Esophagus squamous epithelium (tissue), 4 donors: ENCODE results near the gene LRP1B.

Source experiments
- POLR2A ChIP-seq, 4 donors: fragments of 450-650 bp; IDR thresholded peaks; one replicate each; pipeline ENCODE4 v1.6.1; 2017; ENCODE audit warnings: antibody characterized with exemption in 4 of 4, mild to moderate bottlenecking in 4 of 4, moderate library complexity in 3 of 4
- TF ChIP-seq, protein P1 (sequence below), 6 experiments: fragments of 450-650 bp in 4 of 6; fragments of 200-600 bp in 2 of 6; sonication (generic) in 2 of 6; IDR thresholded peaks; one replicate each; pipeline ENCODE4 v1.5.1; 2016 to 2019; ENCODE audit warnings: antibody characterized with exemption in 6 of 6, mild to moderate bottlenecking in 4 of 6, moderate library complexity in 4 of 6

DNA sequence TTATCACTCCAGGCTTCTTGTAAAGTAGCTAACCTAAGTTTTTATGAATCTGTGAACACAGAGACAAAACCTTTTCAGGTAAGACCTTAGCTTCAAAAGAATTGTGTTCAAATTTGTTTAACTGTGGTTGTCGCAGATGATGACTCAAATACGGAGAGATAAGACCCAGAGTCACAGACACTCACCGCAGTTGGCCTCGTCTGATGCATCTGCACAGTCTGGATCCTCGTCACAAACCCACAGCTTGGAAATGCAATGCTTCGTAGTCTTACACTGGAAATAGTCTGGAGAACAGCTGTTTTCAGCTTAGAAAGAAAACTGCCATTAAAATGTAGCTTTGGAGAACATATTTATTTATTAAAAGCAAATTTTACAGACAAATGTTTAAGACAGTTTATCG lies 1688.5 kb downstream of the LRP1B start:
- TF ChIP-seq, protein P1, sequence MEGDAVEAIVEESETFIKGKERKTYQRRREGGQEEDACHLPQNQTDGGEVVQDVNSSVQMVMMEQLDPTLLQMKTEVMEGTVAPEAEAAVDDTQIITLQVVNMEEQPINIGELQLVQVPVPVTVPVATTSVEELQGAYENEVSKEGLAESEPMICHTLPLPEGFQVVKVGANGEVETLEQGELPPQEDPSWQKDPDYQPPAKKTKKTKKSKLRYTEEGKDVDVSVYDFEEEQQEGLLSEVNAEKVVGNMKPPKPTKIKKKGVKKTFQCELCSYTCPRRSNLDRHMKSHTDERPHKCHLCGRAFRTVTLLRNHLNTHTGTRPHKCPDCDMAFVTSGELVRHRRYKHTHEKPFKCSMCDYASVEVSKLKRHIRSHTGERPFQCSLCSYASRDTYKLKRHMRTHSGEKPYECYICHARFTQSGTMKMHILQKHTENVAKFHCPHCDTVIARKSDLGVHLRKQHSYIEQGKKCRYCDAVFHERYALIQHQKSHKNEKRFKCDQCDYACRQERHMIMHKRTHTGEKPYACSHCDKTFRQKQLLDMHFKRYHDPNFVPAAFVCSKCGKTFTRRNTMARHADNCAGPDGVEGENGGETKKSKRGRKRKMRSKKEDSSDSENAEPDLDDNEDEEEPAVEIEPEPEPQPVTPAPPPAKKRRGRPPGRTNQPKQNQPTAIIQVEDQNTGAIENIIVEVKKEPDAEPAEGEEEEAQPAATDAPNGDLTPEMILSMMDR (IDR thresholded peaks at IDR 0.05): no peak
- no peak for TF ChIP-seq POLR2A (IDR thresholded peaks at IDR 0.05)
